HEK293 (cell line): ENCODE data around the gene HIVEP2.
A peak's percentile ranks its signal among the peaks of the same experiment; 100 is the strongest.

ENCODE experiments used
- CTCF ChIP-seq: fragments of 450-650 bp; formaldehyde crosslinking; IDR thresholded peaks from 2 replicates; pipeline ENCODE4 v1.5.1; 2016; ENCODE audit warnings: missing biosample characterization, missing genetic modification characterization
- KLF7 ChIP-seq: fragments of 450-650 bp; formaldehyde crosslinking; IDR thresholded peaks from 2 replicates; pipeline ENCODE4 v1.5.1; 2016; ENCODE audit warnings: missing biosample characterization, missing genetic modification characterization, borderline replicate concordance
- ZNF24 ChIP-seq: fragments of 450-650 bp; formaldehyde crosslinking; IDR thresholded peaks from 2 replicates; pipeline ENCODE4 v1.5.1; 2016; ENCODE audit warnings: missing biosample characterization, missing genetic modification characterization

- TF ChIP-seq CTCF (tag by site-specific recombination) (peak; percentile 15; the same call in 1 of the 2 replicates), KLF7 (tag by site-specific recombination) (0 out of 2 replicates have a peak, but pooled peaks have one; percentile 20), ZNF24 (tag by site-specific recombination) (no peak)
Observed at GRCh38 chr6:142946924-142947713, 2.1 kb upstream of the HIVEP2 start.
